T-helper 1 cell (primary cell): ENCODE measurements around the gene PROK2.

Experiments
- DNase-seq, 5 donors: peaks; one replicate each; pipeline ENCODE4 v3.0.0-alpha.2; 2012 to 2020

Gene PROK2

DNA sequence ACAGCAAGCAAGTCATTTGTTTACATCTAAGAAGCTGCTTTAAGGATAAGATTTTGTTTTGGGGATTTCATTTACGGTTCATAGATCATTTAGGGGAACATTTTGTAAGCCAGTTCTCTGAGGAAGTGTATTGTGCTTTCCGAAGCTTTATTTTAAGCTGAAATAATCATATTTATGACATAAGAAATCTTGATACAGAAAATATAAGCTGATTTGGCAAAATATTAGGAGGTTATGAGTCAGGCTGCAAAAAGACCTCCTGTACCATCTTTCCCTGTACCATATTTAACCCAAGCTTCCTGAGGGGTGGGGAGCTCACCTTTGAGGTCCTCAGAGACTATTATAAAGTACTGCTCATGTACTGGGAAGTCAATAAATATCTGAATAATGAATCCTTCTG, 51.6 kb downstream of the PROK2 start:
- no peak for DNase-seq

DNA sequence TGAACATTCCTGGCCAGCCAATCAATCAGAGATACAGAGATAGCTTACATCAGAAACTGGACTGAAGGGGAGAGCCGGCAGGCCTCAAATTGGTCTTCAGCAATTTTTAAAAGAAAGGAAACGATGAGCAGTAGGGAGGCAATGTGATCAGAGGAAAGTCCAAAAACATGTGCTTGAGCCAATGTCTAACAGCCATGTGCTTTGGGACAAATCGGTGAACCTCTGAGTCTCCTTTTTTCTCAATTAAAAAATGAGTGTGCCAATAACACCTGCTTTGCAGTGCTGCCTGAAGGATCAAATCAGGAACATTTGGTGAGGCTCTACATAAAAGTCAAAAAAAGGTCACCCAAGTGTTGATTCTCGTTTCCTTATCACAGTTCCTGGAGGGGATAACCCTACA, 52.3 kb downstream of the PROK2 start:
- no peak for DNase-seq

DNA sequence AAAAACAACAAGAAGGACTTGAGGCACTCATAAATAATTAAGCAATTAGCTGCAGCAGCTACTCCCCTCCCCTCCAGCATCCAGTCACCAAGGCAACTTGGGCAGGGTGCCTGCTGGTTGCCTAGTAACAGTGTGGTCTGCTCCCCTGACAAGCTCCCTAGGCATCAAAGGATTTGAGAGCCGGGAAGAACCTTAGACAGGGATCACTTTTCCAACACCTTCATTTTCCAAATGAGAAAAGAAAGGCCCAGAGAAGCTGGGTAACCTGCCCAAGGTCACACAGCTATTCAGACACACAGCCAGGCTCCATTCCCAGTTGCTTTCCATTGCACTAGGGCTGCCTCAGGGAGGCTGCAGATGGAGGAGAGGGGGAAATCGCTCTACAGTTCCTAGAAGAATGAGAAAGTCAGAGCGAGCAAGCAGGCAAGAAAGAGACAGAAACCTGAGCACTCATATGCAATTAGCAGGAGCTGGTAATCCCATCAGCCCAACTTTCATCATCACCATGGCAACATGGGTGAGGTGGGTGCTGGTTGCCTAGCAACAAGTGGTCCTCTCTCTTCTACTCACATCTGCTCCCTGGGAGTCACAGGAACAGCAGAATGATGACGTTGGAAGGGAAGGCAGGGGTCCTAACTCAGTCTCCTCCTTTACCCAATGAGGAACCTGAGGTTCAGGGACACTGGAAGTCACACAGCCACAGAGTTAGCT, 56.2 kb downstream of the PROK2 start:
- no peak for DNase-seq

DNA sequence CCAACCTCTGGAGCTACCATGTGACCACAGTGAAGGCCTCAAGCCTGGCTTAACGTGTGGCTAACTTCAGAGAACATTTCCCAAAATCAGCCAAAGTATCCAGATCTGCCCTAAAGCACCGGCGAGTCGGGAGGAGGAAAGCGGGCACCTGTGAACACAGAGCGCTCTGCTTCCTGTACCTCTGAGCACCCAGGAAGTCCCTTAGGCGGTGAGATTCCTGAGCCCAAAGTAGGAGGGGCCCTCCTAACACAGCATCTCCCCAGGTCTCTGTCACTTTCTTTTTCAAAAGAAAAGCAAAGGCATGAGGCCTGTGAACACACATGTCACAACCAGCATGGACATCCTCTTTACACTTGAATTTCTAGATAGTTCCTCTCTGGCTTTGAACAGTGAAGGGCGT, 58.8 kb downstream of the PROK2 start:
- DNase-seq, result peak; percentile 26 to 62 (median 47)

DNA sequence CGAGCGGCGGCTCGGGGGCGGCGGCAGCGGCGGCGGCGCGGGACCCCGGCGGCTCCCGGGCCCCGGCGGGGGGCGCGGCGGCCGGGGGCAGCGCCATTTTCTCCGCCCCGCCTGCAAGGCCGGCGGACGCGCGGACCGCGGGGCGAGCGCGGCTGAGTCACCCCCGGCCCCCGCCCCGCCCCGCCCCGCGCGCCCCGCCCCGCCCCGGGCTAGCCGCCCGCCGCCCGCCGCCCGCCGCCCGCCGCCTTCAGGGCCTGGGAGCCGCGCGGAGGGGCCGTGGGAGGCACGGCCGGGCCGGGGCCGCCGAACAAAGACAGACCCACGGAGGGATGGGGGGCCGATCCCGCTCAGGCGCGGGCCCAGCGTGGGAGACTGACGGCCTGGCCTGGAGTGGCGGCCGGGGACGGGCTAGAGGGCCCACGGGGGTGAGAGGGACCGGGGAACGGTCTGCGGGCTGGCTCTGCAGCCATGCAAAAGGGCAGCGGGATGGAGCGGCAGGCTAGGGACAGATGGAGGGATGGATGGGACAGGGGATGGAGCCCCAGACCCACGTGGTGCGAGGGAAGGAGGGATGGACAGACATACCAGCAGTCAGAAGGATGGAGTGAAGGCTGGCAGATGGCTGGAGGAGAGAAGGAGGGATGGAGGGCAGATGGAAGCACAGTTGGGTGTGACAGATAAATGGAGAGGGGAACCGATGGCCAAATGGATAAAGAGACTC, 59.5 kb downstream of the PROK2 start, which contains the start of gene EIF4E3:
TSS of gene EIF4E3 (minus strand) at position 132 of the 721 bp plus-strand sequence. CDS start at position 97, 35 bp downstream.
- peak; percentile 20 to 58 (median 29) for DNase-seq

DNA sequence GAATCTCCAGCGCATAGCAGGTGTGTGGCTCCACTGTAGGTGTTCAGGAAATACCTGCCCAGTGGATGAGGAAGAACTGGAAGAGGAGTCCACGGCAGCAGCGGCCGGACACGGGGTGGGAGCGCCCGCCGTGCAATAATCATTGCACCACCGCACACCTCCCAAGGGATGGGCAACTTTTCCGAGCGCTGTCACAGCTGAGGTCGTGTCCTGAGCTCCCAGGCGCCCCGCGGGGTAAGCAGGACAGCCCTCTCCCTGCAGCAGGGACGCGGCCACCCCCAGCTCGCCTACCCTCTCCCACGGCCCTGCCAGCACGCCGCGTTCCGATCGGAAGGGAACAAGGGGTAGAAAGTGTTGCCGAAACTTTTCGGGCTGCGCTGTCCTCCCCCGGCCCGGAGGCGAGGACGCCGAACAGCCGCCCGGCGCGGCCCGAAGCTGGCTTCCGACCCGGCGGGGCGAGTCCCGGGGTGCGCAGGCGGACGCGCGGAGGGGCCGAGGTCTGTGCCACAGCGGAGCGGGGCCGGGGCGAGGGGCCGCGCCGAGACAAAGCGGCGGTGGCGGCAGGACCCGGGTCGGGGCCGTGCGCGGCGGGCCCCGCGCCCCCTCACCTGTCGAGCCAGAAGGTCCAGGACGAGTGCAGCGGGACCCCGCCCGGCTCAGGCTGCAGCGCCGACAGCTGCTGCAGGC, 60.2 kb downstream of the PROK2 start:
- DNase-seq, result peak in 4 of 5 donors; percentile 7 to 36 (median 15)

DNA sequence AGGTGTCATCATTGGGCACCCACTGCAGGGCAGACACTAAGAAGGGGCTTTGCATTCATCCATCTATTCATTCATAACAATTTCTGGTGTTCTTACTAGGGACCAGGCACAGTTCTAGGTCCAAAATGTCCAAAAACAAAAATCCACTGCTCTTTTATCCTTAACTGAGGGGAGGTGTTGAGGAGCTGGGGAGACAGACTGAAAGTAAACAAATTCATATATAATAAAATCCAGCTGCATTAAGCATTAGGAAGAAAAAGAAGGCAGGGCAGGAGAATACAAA, 60.8 kb downstream of the PROK2 start:
- DNase-seq, result no peak

DNA sequence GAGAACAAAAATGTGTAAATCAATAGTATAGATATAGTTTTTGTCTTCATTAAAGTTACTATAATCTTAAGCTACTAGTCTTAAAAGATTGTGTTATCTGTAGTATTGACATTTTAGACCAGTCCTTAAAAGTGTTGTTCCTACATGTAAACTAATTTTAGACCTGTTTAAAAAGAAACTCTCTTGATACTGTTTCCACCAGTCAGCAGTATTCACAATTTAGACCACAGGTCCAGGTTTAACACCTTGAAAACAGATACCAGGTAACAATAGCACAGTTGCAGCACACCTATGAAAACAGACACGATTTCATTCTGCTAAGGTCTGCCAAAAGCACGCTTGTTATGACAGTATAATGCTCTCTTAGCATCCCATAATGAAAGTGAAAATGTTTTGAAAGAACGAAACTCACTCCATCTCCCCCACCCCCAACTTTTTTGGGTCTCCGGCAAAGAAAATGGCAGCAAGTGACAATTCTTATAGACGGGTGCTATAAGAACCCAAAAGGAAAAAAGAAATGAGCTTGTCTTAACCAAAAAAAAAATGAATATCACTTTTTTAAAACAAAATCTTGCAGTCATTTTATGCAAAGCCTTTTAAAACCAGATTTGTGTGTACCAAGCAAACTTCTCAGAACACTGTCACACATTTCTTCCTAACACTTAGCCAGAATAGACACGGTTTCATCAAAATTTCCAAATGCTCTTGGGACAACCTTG, 61.3 kb downstream of the PROK2 start:
- peak in 4 of 5 donors; percentile 33 to 83 (median 44) for DNase-seq

DNA sequence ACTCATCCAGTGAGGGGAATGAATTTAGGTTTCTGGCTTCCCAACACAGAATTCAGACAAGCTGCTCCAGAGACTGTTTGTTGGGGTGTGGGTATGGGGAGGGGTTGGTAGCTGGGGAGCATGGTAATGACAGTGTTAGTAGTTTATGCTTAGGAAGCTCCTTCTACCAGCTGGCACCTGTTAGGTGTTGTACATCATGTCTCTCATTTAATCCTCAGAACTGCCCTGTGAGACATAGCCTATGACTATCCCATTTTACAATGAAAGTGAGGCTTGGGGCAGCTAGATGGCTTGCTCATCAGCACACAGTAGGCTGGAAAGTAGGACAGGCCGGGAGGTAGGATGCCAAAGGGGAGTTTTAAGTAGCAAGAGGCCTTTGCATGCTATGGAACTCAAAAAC, 62.3 kb downstream of the PROK2 start:
- DNase-seq, result no peak
